Measurements from ENCODE around the gene FGF1. TPM values are rescaled to one million over a fixed set of nuclear protein-coding genes. Genes with fewer than 3 reads are reported as not detected.

The FGF1 gene
- total RNA-seq, 1 donor, result 1.2 TPM

- peak; percentile 34 for DNase-seq (ENCODE audit: low read depth)
- TF ChIP-seq CTCF (IDR thresholded peaks at IDR 0.05; ENCODE audit: insufficient read depth, low read length), result no peak
- no peak overlapping the region for H3K4me3 ChIP-seq (ENCODE audit: low read depth, low read length)
Observed at GRCh38 chr5:142680605-142681259, 5.2 kb downstream of the FGF1 start.

GRCh38 chr5:142679744-142680143 lies 6.1 kb downstream of the FGF1 start:
- no peak overlapping the region for H3K4me3 ChIP-seq (ENCODE audit: low read depth, low read length)
- TF ChIP-seq CTCF (IDR thresholded peaks at IDR 0.05; ENCODE audit: insufficient read depth, low read length), result no peak
- no peak for DNase-seq (ENCODE audit: low read depth)

DNA sequence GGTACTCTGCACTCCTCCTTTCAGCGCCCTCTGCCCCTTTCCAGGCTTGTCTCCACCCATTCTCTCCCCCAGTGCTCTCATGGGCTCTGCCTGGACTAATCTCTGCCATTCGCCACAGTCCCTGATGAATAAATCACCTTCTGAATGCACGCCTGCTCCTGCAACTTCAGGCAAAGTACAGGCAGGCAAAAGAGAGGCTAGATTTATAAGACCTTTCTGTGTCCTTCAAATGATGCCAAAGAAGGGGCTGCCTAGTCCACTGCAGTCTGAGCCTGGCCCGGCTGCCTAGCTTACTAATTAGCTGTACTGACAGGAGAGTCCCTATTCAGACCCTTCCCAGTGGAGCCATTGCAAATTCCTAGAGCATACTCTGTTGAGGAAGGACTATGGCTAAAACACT lies 7.4 kb downstream of the FGF1 start:
- H3K4me3 ChIP-seq (ENCODE audit: low read depth, low read length), result no peak overlapping the region
- no peak for TF ChIP-seq CTCF (IDR thresholded peaks at IDR 0.05; ENCODE audit: insufficient read depth, low read length)
- no peak for DNase-seq (ENCODE audit: low read depth)

- TF ChIP-seq CTCF (IDR thresholded peaks at IDR 0.05; ENCODE audit: insufficient read depth, low read length), result no peak
- no peak for DNase-seq (ENCODE audit: low read depth)
Observed at GRCh38 chr5:142677198-142677597, 8.7 kb downstream of the FGF1 start.

GRCh38 chr5:142676318-142676717 lies 9.6 kb downstream of the FGF1 start:
- no peak for DNase-seq (ENCODE audit: low read depth)
- TF ChIP-seq CTCF (IDR thresholded peaks at IDR 0.05; ENCODE audit: insufficient read depth, low read length), result no peak
- no peak overlapping the region for H3K4me3 ChIP-seq (ENCODE audit: low read depth, low read length)

More at GRCh38 chr5:142677198-142677597, 8.7 kb downstream of the FGF1 start:
- no peak overlapping the region for H3K4me3 ChIP-seq (ENCODE audit: low read depth, low read length)

DNA sequence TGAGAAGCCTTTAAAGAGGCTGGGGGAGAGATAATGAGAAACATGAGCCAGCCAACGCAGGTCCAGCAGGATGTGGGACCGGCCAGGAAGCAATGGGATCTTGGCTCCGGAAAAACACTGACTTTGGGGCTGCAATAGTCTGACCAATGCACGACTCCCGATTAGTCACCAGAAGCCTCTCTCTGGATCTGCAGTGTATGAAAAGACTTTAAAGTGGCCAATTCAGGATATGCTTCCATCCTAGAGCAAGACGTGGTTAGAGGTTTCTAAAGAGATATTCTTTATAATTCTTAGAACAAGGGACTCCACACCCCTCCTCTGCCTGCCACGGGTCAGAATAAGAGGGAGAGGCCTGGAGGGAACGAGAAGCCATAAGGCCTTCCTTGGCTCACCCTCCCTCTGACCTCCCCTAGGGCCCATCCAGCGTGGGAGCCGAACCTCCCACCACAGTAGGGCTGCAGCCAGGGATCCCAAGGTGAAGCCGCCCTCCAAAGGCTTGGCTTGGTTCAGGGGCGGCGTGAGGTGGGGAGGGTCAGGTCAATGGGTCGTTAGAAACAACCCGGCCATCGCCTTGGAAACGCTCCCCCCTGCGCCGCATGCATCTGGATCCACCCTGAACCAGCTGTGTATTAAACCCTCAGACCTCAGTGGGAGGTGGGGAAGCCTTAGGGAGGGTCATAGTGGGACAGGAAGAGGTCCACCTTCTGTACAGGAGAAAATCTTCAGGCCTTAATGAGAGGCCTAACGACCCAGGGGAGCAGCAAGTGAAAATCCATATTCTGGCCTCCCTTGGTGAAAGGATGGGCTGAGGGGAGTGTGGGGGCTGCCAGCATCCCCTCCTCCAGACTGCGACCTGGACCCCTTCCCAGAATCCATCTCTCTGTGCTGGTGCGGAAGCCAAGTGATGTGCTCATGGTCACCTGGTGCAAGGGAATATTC lies 11.1 kb downstream of the FGF1 start:
- no peak overlapping the region for H3K4me3 ChIP-seq (ENCODE audit: low read depth, low read length)
- peak; percentile 80 for DNase-seq (ENCODE audit: low read depth)
- TF ChIP-seq CTCF (IDR thresholded peaks at IDR 0.05; ENCODE audit: insufficient read depth, low read length), result no peak

Data from fibroblast of the aortic adventitia (primary cell).